ENCODE measurements around the gene UBL7.
"Not testable (repeated sequence)": the region's sequence is repeated elsewhere in the genome, so short reads cannot be mapped to it uniquely, and the experiment has no call there.

UBL7 gene, protein sequence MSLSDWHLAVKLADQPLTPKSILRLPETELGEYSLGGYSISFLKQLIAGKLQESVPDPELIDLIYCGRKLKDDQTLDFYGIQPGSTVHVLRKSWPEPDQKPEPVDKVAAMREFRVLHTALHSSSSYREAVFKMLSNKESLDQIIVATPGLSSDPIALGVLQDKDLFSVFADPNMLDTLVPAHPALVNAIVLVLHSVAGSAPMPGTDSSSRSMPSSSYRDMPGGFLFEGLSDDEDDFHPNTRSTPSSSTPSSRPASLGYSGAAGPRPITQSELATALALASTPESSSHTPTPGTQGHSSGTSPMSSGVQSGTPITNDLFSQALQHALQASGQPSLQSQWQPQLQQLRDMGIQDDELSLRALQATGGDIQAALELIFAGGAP

DNA sequence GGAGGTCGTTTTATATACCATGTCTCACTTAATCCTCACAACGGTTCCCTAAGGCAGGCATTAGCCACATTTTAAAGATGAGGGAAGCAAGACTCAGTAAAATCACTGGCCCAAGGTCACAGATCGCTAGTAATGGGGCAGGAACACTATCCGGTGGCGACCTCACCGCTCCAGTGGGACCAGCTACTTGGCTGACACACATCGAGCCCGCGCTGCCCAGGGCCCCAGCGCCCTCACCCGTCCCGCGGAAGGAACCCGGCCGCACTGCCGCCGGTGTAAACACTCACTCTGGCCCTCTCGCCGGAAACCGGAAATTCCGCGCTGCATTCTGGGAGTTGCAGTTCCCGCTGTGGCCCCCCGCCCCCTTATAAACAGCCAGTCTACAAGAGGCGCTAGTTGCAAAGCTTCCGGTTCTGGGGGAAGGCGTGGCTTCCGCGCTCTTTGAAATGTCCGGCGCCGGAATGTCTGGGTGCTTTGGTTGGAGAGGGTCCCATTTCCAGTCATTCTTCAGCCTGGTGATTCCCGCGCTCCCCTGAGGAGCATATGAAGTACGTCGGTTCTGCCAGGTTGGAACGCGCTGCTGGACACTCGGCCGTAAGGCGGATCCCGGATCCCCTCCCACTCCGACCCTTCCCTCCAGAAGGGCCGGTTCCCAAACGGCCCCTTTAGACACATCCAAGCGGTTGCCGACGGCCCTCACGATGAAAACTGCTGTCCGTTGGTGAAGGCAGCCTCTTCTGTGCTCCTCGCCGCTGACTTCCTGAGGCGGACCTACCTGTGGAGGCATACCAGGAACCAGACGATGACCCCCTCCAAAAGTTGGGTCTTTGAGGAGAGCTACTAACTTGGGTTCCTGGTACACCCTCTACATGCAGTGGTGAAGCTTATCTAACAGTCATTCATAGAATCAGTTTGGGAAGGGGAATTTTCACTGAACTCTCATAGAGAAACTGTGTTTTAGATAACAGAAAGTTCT lies at the start of gene UBL7:
TSS of gene UBL7 (minus strand) at position 290 of the 976 bp plus-strand sequence. CDS start 2,293 bp downstream, outside the sequence.
- peak; percentile 96 for DNase-seq

DNA sequence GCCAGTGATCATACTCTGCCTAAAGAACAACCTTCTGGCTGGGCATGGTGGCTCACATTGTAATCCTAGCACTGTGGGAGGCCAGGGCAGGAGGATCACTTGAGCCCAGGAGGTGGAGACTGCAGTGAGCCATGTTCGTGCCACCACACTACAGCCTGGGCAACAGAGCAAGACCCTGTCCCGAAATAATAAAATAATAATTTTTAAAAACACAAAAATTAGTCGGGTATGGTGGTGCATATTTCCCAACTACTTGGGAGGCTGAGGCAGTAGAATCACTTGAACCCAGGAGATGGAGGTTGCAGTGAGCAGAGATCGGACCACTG lies 45.5 kb upstream of the UBL7 start:
- no peak for DNase-seq

- peak; percentile 30 for DNase-seq
Observed at GRCh38 chr15:74505837-74506514, 45.0 kb upstream of the UBL7 start.

DNA sequence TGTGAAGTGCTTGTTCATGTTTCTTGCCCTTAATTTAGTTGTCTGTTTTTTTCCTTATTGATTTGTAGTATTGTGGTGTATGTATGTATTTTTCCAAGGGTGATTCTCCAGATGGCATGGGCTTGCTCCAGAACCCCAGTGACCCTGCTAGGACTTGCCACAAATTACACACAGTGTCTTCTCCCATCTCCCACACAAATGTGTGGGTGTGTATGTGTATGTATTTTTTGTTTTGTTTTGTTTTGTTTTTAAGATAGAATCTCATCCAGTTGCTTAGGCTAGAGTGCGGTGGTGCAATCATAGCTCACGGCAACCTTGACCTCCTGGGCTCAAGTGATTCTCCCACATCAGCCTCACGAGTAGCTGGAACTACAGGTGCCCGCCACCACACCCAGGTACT lies 43.9 kb upstream of the UBL7 start:
- no peak for DNase-seq

DNA sequence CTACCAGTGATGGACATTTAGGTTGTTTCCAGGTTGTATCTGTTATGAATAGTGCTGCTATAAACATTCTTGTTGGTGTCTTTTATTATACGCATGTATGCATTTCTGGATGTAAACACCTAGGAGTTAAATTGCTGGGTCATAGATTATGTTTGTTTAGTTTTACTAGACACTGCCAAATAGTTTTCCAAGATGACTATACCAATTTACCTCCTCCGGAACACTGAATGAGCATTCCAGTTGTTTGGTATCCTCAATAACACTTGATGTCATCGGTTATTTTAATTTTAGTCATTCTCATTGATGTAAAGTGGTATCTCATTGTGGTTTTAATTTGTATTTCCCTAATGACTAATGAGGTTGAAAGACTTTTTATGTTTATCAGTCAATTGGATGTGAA lies 43.5 kb upstream of the UBL7 start:
- no peak for DNase-seq

GRCh38 chr15:74502301-74502700 lies 41.3 kb upstream of the UBL7 start:
- no peak for DNase-seq

DNA sequence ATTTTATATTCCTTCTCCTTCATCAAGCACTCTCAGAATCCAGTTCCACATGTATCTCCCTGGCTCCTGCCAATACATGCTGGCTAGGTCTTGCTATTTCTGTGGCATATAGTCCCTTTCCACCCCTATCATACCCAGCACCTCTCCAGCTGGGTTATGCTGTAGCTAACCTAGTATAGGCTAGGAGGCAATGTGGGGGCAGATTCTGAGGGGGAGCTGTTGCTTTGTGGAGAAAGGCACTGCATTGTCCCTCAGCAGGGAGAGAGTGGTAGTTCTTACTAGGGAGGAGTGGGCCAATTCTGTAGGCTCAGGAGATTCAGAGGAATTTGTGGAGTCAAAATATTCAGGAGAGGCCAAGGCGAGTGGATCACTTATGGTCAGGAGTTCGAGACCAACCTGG lies 39.4 kb upstream of the UBL7 start:
- no peak for DNase-seq

GRCh38 chr15:74499366-74499765 lies 38.4 kb upstream of the UBL7 start:
- no peak for DNase-seq

DNA sequence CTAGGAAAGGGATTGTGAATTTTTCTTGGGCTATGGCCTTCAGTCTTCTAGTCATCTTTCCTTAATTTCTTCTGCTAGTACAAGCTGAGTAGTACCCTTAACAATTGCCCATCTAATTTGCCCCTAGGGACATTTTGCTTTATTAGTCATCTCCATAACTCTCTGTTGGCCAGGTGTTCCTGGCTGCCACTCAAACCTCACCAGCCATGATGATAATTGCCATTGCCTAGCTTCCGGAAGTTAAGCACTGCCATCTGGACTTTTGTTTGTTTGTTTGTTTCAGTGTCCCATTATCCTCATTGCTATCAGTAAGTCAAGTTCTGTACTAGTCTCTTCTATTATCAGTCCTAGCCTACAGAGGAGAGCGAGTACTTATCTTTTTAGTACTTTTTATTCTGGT lies 36.6 kb upstream of the UBL7 start:
- DNase-seq: peak; percentile 33

GRCh38 chr15:74496648-74497047 lies 35.7 kb upstream of the UBL7 start:
- DNase-seq: no peak

GRCh38 chr15:74490339-74490689 lies 29.4 kb upstream of the UBL7 start:
- DNase-seq: no peak

DNA sequence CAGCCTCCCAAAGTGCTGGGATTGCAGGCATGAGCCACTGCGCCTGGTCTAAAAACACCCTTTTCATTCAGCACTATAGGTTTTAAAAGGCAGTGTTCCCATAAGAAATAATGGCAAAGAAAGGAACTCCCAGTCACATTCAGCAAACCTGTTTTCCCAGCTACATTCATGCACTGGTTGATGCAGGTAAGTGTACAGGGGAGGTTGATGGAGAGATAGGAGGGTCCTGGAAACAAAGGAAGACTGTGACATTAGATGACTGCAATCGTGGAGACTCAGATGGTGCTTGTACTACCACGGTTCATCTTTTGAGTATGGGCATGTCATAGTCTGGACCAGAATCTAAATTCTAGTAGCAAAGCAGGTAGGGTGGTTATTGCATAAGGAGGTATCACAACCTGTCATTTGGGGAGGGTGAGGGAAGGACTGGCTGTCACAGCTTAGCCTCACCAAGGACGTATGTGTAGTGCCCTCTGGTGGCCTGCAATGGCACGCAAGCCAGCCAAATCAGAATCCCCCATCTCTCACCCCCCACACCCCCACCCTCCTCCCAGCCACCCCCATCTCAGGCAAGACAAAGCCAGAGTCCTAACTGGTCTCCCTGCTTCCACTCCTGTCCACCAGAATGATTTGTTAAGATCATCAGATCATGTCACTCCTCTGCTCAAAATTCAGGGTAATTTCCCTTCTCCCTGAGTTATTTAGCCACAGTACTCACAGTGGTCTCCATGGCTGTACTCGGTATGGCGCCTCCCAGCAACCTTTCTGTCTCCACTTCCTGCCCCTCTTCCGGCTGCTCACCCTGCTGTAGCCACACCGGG lies 28.8 kb upstream of the UBL7 start:
- DNase-seq: peak; percentile 44

GRCh38 chr15:74488776-74489175 lies 27.8 kb upstream of the UBL7 start:
- DNase-seq: no peak

DNA sequence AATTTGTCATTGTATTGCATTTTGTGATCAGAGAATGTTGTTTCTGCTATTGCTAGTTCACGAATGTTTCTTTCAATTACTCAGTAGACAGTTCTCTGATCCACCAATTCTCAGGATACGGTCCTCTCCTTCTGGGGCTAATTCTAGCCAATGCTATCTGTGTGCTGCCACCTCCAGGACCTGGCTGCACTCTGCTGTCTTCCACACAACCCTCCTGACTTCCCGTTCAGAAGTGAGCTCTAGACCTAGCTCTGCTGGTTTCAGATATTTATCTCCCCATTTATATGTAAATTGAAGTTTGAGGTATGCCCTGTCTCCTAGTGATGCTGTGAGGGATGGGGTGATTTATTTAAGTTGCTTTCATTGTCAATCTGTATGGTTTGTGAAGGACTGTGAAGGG lies 21.7 kb upstream of the UBL7 start:
- DNase-seq: no peak

GRCh38 chr15:74480364-74480763 lies 19.4 kb upstream of the UBL7 start:
- not testable (repeated sequence) for DNase-seq

DNA sequence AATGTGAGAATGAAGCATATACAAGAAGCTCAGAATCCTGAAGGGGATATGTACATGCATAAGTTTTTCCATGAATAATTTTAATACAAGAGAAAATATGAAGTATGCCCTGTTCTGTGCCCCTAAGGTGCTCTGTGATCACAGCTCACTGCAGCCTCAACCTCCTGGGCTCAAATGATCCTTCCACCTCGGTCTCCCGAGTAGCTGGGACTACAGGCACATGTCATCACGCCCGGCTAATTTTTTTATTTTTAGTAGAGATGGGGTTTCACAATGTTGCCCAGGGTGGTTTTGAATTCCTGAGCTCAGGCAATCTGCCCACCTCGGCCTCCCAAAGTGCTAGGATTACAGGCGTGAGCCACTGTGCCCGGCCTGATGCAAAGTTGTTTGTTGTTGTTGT lies 10.7 kb upstream of the UBL7 start:
- DNase-seq: not testable (repeated sequence)

GRCh38 chr15:74470631-74471395 lies 9.9 kb upstream of the UBL7 start:
- DNase-seq: no peak

DNA sequence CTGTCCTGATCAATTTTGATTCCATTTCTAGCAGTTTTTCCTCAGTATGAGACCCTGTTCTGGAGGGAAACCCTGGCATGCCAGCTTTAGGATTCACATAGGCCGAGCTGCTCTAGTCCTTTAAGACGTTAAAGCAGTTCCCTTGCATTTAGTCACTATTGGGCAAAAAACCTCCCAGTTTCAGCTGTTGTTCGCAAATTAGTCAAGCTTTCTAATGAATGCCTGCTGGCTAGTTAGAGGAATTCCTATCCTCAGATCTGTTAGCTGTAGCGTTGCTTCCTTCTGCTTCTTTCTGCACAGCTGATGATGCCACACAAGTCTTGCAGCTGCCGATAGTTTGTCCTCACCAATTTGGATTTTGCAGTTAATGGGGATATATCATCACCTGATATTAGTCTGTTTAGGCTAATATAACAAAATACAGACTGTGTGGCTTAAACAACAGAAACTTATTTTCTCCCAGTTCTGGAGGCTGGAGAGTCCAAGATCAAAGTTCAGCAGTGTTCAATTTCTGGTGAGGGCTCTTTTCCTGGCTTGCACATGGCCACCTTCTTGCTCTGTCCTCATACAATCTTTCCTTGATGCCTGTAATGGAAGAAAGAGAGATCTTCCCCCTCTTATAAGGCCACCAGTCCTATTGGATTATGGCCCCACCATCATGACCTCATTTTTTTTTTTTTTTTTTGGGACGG lies 7.5 kb upstream of the UBL7 start:
- DNase-seq: no peak

- DNase-seq: no peak
Observed at GRCh38 chr15:74466570-74466969, 5.6 kb upstream of the UBL7 start.

- no peak for DNase-seq
Observed at GRCh38 chr15:74464897-74465296, 3.9 kb upstream of the UBL7 start.

DNA sequence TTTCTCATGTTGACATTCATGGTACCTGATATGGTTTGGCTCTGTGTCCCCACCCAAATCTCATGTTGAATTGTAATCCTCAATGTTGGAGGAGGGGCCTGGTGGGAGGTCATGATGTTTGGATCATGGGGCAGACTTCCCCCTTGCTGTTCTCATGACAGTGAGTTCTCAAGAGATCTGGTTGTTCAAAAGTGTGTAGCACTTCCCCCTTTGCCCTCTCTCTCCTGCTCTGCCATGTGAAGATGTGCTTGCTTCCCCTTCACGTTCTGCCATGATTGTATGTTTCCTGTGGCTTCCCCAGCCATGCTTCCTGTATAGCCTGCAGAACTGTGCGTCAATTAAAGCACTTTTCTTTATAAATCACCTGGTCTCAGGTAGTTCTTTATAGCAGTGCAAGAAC lies 3.3 kb upstream of the UBL7 start:
- no peak for DNase-seq
